ENCODE data around the gene ATRN.
"Not testable (repeated sequence)": the region's sequence is repeated elsewhere in the genome, so short reads cannot be mapped to it uniquely, and the experiment has no call there.

ATRN gene

GRCh38 chr20:3471397-3472021 lies 691 bp downstream of the ATRN start:
- DNase-seq, result no peak

DNA sequence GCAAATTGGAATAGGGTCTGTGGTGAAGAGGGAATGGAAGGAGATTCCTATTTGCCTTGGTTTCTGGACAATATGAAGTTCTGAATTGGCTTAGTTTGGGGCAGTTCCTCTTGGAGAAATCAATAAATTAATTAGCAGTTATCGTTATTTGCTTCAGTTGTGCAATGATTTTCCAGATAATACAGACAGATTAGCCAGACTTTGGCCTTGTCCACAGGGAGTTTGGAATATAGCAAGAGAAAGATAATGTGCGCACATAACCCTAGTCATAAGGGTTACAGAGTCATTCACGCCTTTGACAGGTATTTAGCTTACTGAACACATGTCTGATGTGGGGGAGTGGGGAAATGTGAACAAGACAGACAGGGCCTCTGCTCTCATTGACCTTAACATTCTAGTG lies 1.3 kb downstream of the ATRN start:
- no peak for DNase-seq

GRCh38 chr20:3473324-3473723 lies 2.5 kb downstream of the ATRN start:
- DNase-seq, result no peak

DNA sequence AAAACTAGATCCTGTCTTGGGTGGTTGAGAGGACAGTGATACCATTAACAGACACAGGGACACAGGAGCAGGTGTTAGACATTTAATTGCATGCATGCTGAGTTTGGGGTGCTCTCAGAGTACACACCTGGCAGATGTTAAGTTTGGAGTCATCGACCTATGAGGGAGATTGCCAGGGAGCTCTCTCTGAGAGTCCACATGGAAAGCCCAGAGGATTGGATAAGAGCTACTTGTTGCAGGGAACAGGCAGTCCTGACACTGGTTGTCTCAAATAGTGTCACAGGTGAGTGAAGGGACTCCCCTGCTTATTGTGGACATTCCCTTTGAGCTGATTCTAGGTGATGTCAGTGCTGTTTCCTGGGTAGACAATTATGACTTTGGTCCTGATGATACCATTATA lies 3.1 kb downstream of the ATRN start:
- no peak for DNase-seq

DNA sequence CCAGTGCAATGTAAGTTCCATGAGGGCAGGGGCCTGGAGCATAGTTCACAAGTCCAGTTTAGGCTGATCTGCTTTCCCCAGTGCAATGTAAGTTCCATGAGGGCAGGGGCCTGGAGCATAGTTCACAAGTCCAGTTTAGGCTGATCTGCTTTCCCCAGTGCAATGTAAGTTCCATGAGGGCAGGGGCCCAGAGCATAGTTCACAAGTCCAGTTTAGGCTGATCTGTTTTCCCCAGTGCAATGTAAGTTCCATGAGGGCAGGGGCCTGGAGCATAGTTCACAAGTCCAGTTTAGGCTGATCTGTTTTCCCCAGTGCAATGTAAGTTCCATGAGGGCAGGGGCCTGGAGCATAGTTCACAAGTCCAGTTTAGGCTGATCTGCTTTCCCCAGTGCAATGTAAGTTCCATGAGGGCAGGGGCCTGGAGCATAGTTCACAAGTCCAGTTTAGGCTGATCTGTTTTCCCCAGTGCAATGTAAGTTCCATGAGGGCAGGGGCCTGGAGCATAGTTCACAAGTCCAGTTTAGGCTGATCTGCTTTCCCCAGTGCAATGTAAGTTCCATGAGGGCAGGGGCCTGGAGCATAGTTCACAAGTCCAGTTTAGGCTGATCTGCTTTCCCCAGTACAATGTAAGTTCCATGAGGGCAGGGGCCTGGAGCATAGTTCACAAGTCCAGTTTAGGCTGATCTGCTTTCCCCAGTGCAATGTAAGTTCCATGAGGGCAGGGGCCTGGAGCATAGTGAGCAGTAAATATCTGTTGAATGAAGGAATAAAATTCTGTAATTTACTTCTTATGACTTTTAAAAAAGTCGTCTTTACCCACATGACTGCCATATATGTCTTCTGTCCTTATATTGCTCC lies 6.4 kb downstream of the ATRN start:
- DNase-seq, result not testable (repeated sequence)

DNA sequence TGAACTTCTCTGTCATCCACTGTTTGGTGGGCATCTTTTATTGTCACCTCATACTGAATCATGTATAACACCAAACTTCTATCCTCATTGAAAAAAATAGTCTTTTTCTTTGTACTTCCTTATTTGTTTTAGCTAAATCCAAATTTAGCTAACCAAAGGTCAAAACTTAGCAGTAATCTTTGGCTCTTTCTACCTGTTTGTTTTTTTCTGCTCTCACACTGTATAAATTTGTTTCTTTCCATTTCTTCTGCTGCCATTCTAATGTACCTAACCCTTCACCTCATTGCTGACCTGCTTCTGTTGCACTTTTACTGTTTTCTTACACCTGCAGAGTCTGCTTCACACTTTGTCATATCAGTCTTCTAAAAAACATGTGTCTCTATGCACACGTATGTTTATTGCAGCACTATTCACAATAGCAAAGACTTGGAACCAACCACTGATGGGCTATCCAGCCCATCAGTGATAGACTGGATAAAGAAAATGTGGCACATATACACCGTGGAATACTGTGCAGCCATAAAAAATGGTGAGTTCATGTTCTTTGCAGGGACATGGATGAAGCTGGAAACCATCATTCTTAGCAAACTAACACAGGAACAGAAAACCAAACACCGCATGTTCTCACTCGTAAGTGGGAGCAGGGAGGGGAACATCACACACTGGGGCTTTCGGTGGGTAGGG lies 7.2 kb downstream of the ATRN start:
- DNase-seq, result no peak

- DNase-seq, result no peak
These were observed 8.2 kb downstream of the ATRN start for GRCh38 chr20:3479025-3479424.

- no peak for DNase-seq
These were observed 9.2 kb downstream of the ATRN start for GRCh38 chr20:3479759-3480615.

DNA sequence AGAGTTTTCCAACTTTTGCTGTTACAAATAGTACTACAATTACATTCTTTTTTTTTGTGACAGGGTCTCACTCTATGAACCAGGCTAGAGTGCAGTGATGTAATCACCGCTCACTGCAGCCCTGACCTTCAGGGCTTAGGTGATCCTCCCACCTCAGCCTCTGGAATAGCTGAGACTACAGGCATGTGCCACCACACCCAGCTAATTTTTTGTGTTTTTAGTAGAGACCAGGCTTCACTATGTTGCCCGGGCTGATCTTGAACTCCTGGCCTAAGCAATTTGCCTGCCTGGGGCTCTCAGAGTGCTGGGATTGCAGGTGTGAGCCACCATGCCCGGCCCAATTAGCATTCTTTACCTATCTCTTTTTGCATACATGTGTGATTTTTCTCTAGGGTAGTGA lies 12.5 kb downstream of the ATRN start:
- DNase-seq, result no peak

DNA sequence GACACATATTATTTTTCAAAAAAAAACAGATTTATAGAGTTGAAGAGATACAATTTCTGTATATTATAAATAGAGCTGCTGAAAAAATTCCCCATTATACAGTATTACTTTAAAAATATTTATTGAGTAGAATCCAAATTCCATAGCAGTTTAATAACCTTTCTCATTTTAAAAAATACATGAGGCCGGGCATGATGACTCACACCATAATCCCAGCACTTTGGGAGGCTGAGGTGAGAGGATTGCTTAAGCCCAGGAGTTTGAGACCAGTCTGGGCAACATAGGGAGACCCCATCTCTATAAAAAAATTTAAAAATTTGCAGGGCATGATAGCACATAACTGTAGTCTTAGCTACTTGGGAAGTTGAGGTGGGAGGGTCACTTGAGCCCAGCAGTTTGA lies 13.0 kb downstream of the ATRN start:
- no peak for DNase-seq

GRCh38 chr20:3485913-3486312 lies 15.1 kb downstream of the ATRN start:
- no peak for DNase-seq

DNA sequence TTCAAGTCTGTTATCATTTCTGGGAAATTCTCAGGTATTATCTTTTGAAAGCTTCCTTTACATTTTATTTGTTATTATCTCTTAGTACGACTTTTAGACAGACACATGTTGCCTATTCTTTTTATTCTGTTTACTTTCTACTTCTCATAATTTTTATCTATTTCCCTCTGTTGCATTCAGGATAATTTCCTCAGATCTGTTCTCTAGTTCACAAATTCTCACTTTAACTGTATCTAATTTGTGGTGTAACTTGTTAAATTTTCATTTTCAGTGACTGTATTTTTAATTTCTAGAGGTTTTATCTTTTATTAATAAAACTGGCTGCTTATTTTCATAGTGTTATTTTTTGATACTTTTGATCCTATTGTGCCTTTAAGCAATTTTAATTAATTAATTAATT lies 16.0 kb downstream of the ATRN start:
- DNase-seq, result no peak

DNA sequence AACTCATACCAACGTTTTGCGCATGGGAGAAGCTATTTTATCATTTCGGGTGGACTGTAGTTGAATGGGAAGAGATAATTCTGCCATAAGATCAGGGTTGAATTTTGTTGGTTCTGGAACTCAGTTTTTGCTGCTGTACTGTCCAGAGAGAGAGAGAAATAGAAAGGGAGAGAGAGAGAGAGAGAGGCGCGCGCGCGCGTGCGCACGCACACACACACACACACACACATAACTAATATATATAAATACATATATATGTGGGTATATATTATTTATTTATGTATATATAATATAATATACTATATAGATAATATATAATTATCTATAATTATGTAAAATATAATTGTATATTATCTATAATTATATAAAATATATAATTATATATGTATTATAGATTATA lies 21.9 kb downstream of the ATRN start:
- no peak for DNase-seq

DNA sequence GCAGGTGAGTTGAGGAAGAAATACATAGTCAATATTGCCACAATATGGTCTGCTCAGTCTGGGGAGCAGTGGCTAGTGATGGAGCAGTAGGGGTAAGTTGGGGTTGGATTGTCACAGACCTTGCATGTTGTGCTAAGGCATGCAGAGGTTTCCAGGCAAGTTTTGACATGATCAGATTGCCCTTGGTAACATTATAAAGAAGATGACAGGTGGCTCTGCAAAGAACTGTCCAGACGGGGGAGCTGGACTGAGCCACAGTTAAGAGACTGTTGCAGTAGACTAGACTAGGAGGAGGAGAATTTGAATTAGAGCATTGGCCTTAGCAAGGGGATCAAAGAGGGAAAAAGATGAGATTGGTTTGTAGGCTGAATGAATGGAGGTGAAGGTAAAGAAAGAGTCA lies 23.4 kb downstream of the ATRN start:
- no peak for DNase-seq

GRCh38 chr20:3502878-3503277 lies 32.1 kb downstream of the ATRN start:
- no peak for DNase-seq

GRCh38 chr20:3505148-3505547 lies 34.3 kb downstream of the ATRN start:
- no peak for DNase-seq

DNA sequence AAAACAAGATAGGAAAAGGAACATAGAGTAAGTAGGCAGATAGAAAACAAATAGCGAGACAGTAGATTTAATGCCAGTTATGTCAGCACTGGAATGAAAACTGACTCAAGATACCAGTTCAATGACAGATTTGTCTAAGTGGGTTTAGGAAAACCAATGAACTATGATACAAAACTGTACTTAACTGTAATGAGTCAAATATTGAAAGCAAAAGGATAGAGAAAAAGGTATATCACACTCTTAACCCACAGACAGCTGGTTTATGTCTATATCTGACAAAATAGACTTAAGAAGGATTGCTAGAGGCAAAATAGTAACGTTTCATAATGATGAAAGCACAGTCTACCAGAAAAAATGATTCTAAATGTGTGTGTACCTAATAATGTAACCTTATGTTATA lies 38.2 kb downstream of the ATRN start:
- DNase-seq, result no peak

- DNase-seq, result no peak
These were observed 39.3 kb downstream of the ATRN start for GRCh38 chr20:3510110-3510509.

GRCh38 chr20:3512239-3512638 lies 41.4 kb downstream of the ATRN start:
- DNase-seq, result not testable (repeated sequence)

DNA sequence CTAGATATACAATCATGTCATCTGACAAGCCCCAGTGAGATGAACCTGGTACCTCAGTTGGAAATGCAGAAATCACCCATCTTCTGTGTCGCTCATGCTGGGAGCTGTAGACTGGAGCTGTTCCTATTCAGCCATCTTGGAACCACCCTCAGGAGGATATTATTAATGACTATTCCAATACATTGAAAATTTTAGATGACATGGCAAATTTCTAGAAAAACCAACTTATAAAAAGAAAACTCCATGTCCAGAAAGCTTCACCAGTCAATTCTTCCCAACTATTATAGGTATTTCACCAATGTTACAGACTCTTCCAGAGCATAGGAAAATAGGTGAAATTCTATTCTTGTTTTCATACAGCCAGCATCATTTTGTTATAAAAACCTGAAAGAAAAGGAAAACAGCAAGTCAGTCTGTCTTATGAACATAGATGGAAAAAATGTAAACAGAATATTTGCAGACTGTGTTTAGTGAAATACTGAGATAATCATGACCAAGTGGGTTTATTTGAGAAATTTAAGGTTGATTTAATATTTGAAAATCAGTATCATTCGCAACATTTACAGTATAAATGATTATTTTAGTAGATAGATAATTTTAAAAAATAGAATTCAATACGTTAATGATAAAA lies 43.3 kb downstream of the ATRN start:
- no peak for DNase-seq

GRCh38 chr20:3515379-3516170 lies 44.8 kb downstream of the ATRN start:
- no peak for DNase-seq

Data from NCI-H446 treated with DMSO at 0.1 percent for 48 hours (cell line).